Endothelial cell of umbilical vein (primary cell): ENCODE results near the gene MSI1.

Experiments
- CTCF ChIP-seq, 2 donors: IDR thresholded peaks; 1 replicate in 1 of 2; 2 replicates in 1 of 2; pipeline ENCODE4 v1.5.1; 2011; ENCODE audit warnings: low read length in 2 of 2, mild to moderate bottlenecking in 2 of 2, moderate library complexity in 2 of 2, control low read depth in 1 of 2, inconsistent platforms in 1 of 2, low read depth in 1 of 2; ENCODE audit not compliant: insufficient read depth in 1 of 2; ENCODE audit errors: extremely low read depth in 1 of 2
- EZH2 ChIP-seq: IDR thresholded peaks from 2 replicates; pipeline ENCODE4 v1.6.1; 2012; ENCODE audit warnings: borderline replicate concordance, low read depth, mild to moderate bottlenecking, moderate library complexity, low read length, inconsistent platforms; ENCODE audit not compliant: severe bottlenecking
- FOS ChIP-seq: IDR thresholded peaks from 2 replicates; pipeline ENCODE4 v1.6.1; 2011; ENCODE audit warnings: mild to moderate bottlenecking, low read length, moderate library complexity, borderline replicate concordance; ENCODE audit not compliant: insufficient read depth
- JUN ChIP-seq: IDR thresholded peaks from 2 replicates; pipeline ENCODE4 v1.6.1; 2011; ENCODE audit warnings: borderline replicate concordance, low read depth; ENCODE audit not compliant: insufficient read length, insufficient read depth
- MYC ChIP-seq: IDR thresholded peaks from one replicate; pipeline ENCODE4 v1.6.1; 2011; ENCODE audit warnings: mild to moderate bottlenecking, low read depth, low read length
- POLR2A ChIP-seq: IDR thresholded peaks from 2 replicates; pipeline ENCODE4 v1.6.1; 2012; ENCODE audit warnings: low read depth, mild to moderate bottlenecking, control low read depth, low read length
- POLR2AphosphoS5 ChIP-seq: IDR thresholded peaks from 2 replicates; pipeline ENCODE4 v1.6.1; 2012; ENCODE audit warnings: low read depth, mild to moderate bottlenecking, control low read depth, low read length, moderate library complexity; ENCODE audit not compliant: insufficient read depth
- TF ChIP-seq, protein P1 (sequence below): IDR thresholded peaks from 2 replicates; pipeline ENCODE4 v1.6.1; 2011; ENCODE audit not compliant: insufficient read depth, insufficient read length

GRCh38 chr12:120376416-120376815, 7.5 kb upstream of the MSI1 start:
- TF ChIP-seq CTCF (IDR thresholded peaks at IDR 0.05; ENCODE audit: extremely low read depth in 1 of 2, insufficient read depth in 1 of 2, low read depth in 1 of 2, low read length in 2 of 2) (no peak), POLR2A (no peak), EZH2 (no peak), JUN (no peak), POLR2AphosphoS5 (no peak), MYC (no peak), FOS (no peak)
- TF ChIP-seq, protein P1, sequence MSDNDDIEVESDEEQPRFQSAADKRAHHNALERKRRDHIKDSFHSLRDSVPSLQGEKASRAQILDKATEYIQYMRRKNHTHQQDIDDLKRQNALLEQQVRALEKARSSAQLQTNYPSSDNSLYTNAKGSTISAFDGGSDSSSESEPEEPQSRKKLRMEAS: no peak
